Measurements from ENCODE around the gene ECEL1. TPM values are rescaled to one million over a fixed set of nuclear protein-coding genes. Genes with fewer than 3 reads are reported as not detected.

The ECEL1 gene
- total and polyA plus RNA-seq, 7 donors: 0.16 to 6.1 (median 0.71) TPM; not detected in 2

- H3K27ac ChIP-seq: no peak overlapping the region
- peaks cover 0 to 31% (median 29%) of the 10 kb centered on the region in 4 donors for H3K4me1 ChIP-seq
- TF ChIP-seq EP300 (IDR thresholded peaks at IDR 0.05) (no peak), POLR2AphosphoS5 (IDR thresholded peaks at IDR 0.05) (no peak), CTCF (IDR thresholded peaks at IDR 0.05) (no peak), POLR2A (IDR thresholded peaks at IDR 0.05) (no peak)
- intact Hi-C loops (cut with DNase I): loop anchor here (5.0 kb wide), 1 partner anchor 617 kb away; no protein-coding TSS in a partner anchor
- H3K4me3 ChIP-seq: no peak overlapping the region
- WGBS, 2 donors: 61 to 74% methylated on average over 6 of the region's 6 CpGs
- H3K36me3 ChIP-seq: no peaks in the 10 kb centered on the region
- peaks cover 30 to 70% (median 48%) of the 10 kb centered on the region in 3 donors for H3K27me3 ChIP-seq
- no peak for DNase-seq
- no peaks in the 10 kb centered on the region for H3K9me3 ChIP-seq
Measured at GRCh38 chr2:232524771-232525170, 37.1 kb upstream of the ECEL1 start.

DNA sequence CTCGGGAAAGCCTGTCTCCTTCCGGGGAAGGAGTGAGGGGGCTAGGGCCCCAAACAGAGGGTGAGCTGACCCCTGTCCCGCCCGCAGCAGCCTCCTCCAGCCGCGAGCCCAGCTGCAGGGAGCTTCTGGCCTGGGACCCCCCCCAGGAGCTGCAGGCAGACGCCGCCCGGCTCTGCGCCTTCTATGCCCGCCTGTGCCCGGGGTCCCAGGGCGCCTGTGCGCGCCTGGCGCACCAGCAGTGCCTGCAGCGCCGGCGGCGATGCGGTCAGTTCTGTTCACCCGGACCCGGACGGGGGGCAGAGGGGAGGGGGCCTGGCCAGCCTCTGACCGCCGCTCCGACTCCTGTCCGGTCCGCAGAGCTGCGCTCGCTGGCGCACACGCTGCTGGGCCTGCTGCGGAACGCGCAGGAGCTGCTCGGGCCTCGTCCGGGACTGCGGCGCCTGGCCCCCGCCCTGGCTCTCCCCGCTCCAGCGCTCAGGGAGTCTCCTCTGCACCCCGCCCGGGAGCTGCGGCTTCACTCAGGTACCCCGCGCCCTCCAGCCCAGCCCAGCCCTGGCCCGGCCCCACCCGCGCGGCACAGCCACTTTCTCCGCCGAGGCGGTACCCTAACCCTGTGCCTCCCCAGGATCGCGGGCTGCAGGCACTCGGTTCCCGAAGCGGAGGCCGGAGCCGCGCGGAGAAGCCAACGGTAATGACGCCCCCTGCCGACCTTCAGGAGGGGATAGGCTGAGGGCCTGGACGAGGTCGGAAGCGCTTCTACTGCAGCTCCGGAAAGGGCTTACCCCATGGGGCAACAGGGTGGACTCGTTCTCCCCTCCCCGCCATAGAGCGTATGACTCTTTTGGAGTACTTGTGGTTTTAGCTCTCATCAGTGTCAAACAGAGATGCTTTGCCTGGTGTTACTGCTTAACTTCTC lies 36.3 kb upstream of the ECEL1 start:
- TF ChIP-seq POLR2AphosphoS5 (IDR thresholded peaks at IDR 0.05) (no peak), POLR2A (IDR thresholded peaks at IDR 0.05) (no peak), EP300 (IDR thresholded peaks at IDR 0.05) (no peak), CTCF (IDR thresholded peaks at IDR 0.05) (no peak)
- 1% methylated on average over 75 of the region's 75 CpGs for WGBS, 2 donors
- peaks cover 30 to 74% (median 51%) of the 10 kb centered on the region in 3 donors for H3K27me3 ChIP-seq

DNA sequence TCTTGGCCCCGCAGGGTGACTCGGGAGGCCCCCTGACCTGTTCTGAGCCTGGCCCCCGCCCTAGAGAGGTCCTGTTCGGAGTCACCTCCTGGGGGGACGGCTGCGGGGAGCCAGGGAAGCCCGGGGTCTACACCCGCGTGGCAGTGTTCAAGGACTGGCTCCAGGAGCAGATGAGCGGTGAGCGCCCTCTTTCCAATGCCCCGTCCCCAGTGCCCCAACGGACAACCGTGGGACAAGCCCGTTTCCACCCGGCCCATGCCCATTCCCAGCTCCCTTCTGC lies 35.7 kb upstream of the ECEL1 start:
- no peak for DNase-seq
- H3K4me3 ChIP-seq: no peak overlapping the region
- TF ChIP-seq POLR2AphosphoS5 (IDR thresholded peaks at IDR 0.05): no peak
- H3K9me3 ChIP-seq: no peaks in the 10 kb centered on the region
- WGBS, 2 donors: 10 to 17% methylated on average over 16 of the region's 16 CpGs
- no peak overlapping the region for H3K27ac ChIP-seq
- H3K36me3 ChIP-seq: no peaks in the 10 kb centered on the region
- H3K27me3 ChIP-seq: peaks cover 30 to 74% (median 51%) of the 10 kb centered on the region in 3 donors
- H3K4me1 ChIP-seq: peaks cover 0 to 31% (median 29%) of the 10 kb centered on the region in 4 donors
- intact Hi-C loops (cut with DNase I): loop anchor here (2.0 to 5.0 kb wide), 2 partner anchors 83 to 616 kb away; no protein-coding TSS in a partner anchor

More for the DNA sequence above, 36.3 kb upstream of the ECEL1 start:
- Histone ChIP-seq H3K4me3 (peak overlapping the region in 3 of 4 donors; percentile 9 to 36 (median 33)), H3K9me3 (no peaks in the 10 kb centered on the region), H3K27ac (no peak overlapping the region), H3K4me1 (peaks cover 0 to 31% (median 29%) of the 10 kb centered on the region in 4 donors), H3K36me3 (no peaks in the 10 kb centered on the region)
- no peak for DNase-seq
- intact Hi-C loops (cut with DNase I): loop anchor here (2.0 to 5.0 kb wide), 2 partner anchors 83 to 617 kb away; no protein-coding TSS in a partner anchor

DNA sequence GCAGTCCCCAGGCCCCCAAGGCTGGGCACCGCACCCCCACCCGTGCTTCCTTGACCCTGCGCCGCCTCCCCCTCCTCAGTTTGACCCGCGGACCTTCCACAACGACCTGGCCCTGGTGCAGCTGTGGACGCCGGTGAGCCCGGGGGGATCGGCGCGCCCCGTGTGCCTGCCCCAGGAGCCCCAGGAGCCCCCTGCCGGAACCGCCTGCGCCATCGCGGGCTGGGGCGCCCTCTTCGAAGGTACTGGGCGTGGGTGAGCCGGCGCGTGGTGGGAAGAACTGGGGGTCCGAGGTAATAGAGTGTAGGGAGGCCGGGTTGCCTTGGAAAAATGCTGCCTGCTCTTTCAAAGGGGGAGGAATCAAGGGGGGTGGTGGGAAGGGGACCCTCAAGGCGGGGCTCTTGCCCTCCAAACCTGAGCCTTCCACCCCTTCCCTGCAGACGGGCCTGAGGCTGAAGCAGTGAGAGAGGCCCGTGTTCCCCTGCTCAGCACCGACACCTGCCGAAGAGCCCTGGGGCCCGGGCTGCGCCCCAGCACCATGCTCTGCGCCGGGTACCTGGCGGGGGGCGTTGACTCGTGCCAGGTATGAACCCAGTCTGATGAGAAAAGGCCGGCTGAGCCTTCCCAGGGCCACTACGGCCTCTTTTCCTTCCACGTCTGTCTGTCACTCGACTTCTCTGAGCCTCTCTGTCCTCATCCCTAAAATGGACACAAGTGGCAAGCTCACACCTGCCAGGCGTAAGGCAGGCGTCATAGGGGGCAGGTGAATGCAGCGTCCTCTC lies 35.2 kb upstream of the ECEL1 start:
- no peak overlapping the region for H3K27ac ChIP-seq
- no peaks in the 10 kb centered on the region for H3K9me3 ChIP-seq
- intact Hi-C loops (cut with DNase I): loop anchor here (2.0 to 5.0 kb wide), 2 partner anchors 82 to 616 kb away; no protein-coding TSS in a partner anchor
- H3K4me1 ChIP-seq: peaks cover 0 to 31% (median 29%) of the 10 kb centered on the region in 4 donors
- DNase-seq: no peak
- no peaks in the 10 kb centered on the region for H3K36me3 ChIP-seq
- peak overlapping the region in 2 of 4 donors; percentile 38 to 39 for H3K4me3 ChIP-seq
- TF ChIP-seq CTCF (IDR thresholded peaks at IDR 0.05) (no peak), POLR2AphosphoS5 (IDR thresholded peaks at IDR 0.05) (no peak), POLR2A (IDR thresholded peaks at IDR 0.05) (no peak), EP300 (IDR thresholded peaks at IDR 0.05) (no peak)
- H3K27me3 ChIP-seq: peaks cover 30 to 74% (median 51%) of the 10 kb centered on the region in 3 donors
- 14 to 23% methylated on average over 46 of the region's 46 CpGs for WGBS, 2 donors
